GM23338 (cell line): ENCODE measurements around the gene OTOA. TPM values are rescaled to one million over a fixed set of nuclear protein-coding genes. Genes with fewer than 3 reads are reported as not detected.
A peak's percentile ranks its signal among the peaks of the same experiment; 100 is the strongest.

Experiments
- ATAC-seq: fragments of 200-7000 bp; cut with Tn5 transposase; 3 replicates; pipeline ENCODE4 v1.9.1; 2020
- DNase-seq: peaks from one replicate; pipeline ENCODE4 v3.0.0-alpha.2; 2015; ENCODE audit warnings: low spot score
- H2AFZ ChIP-seq: fragments of 200-600 bp; sonication (generic); 2 replicates; pipeline ENCODE4 v1.8.0; 2016; ENCODE audit warnings: antibody characterized with exemption, mild to moderate bottlenecking, moderate library complexity
- H3F3A ChIP-seq: fragments of 200-600 bp; sonication (generic); replicated peaks from 2 replicates; pipeline ENCODE4 v1.8.0; 2017; ENCODE audit warnings: antibody characterized with exemption, mixed run types, low read depth
- H3K27ac ChIP-seq: fragments of 200-600 bp; sonication (generic); 2 replicates; pipeline ENCODE4 v1.6.1; 2016; ENCODE audit warnings: low read depth
- H3K27me3 ChIP-seq: fragments of 200-600 bp; sonication (generic); 2 replicates; pipeline ENCODE4 v1.8.0; 2016; ENCODE audit warnings: mild to moderate bottlenecking, mixed run types, moderate library complexity; ENCODE audit not compliant: insufficient read depth
- H3K36me3 ChIP-seq: fragments of 200-600 bp; sonication (generic); 2 replicates; pipeline ENCODE4 v1.8.0; 2016; ENCODE audit warnings: mild to moderate bottlenecking; ENCODE audit not compliant: insufficient read depth
- H3K4me1 ChIP-seq: fragments of 200-600 bp; sonication (generic); 2 replicates; pipeline ENCODE4 v1.8.0; 2016; ENCODE audit warnings: mild to moderate bottlenecking, moderate library complexity; ENCODE audit not compliant: insufficient read depth
- H3K4me2 ChIP-seq: fragments of 200-600 bp; sonication (generic); 2 replicates; pipeline ENCODE4 v1.7.1; 2017; ENCODE audit warnings: mixed run types
- H3K4me3 ChIP-seq: fragments of 200-600 bp; sonication (generic); 2 replicates; pipeline ENCODE4 v1.6.1; 2016; ENCODE audit warnings: mixed run types
- H3K79me2 ChIP-seq: fragments of 200-600 bp; sonication (generic); replicated peaks from 2 replicates; pipeline ENCODE4 v1.8.0; 2017; ENCODE audit warnings: mild to moderate bottlenecking; ENCODE audit not compliant: insufficient read depth
- H3K9me2 ChIP-seq: fragments of 200-600 bp; sonication (generic); 2 replicates; pipeline ENCODE4 v1.8.0; 2017; ENCODE audit not compliant: insufficient read depth
- H4K20me1 ChIP-seq: fragments of 200-600 bp; sonication (generic); replicated peaks from 2 replicates; pipeline ENCODE4 v1.8.0; 2017; ENCODE audit warnings: mild to moderate bottlenecking; ENCODE audit not compliant: insufficient read depth
- H3K27ac Mint-ChIP-seq: 2 replicates; pipeline ENCODE4 v1.8.0; 2020; ENCODE audit warnings: inconsistent platforms, mild to moderate bottlenecking, moderate library complexity, mixed read lengths
- H3K27me3 Mint-ChIP-seq: 3 replicates; pipeline ENCODE4 v1.8.0; 2022; ENCODE audit warnings: low read depth, mild to moderate bottlenecking, moderate library complexity, mixed read lengths, inconsistent platforms; ENCODE audit not compliant: insufficient read depth, poor library complexity
- H3K36me3 Mint-ChIP-seq: 3 replicates; pipeline ENCODE4 v1.8.0; 2021; ENCODE audit warnings: low read depth, mild to moderate bottlenecking, inconsistent platforms, moderate library complexity, mixed read lengths
- H3K4me1 Mint-ChIP-seq: 3 replicates; pipeline ENCODE4 v1.8.0; 2020; ENCODE audit warnings: mild to moderate bottlenecking, inconsistent platforms, mixed read lengths
- H3K4me3 Mint-ChIP-seq: 3 replicates; pipeline ENCODE4 v1.8.0; 2021; ENCODE audit warnings: moderate library complexity, mild to moderate bottlenecking, inconsistent platforms, mixed read lengths
- H3K9me3 Mint-ChIP-seq: 3 replicates; pipeline ENCODE4 v1.8.0; 2020; ENCODE audit warnings: moderate library complexity, mild to moderate bottlenecking, inconsistent platforms, mixed read lengths
- EZH2phosphoT487 ChIP-seq: fragments of 200-600 bp; sonication (generic); IDR thresholded peaks from one replicate; pipeline ENCODE4 v1.8.1; 2018; ENCODE audit warnings: antibody characterized with exemption; ENCODE audit not compliant: unreplicated experiment
- JUNB ChIP-seq: IDR thresholded peaks from one replicate; pipeline ENCODE4 v1.6.1; 2016; ENCODE audit warnings: antibody characterized with exemption; ENCODE audit not compliant: unreplicated experiment
- POLR2AphosphoS5 ChIP-seq: IDR thresholded peaks from 2 replicates; pipeline ENCODE4 v1.6.1; 2016; ENCODE audit warnings: antibody characterized with exemption, low read depth
- ZNF114 ChIP-seq: fragments of 250-450 bp; sonication (Bioruptor Pico); IDR thresholded peaks from 2 replicates; pipeline ENCODE4 v1.5.0; 2020; ENCODE audit warnings: mild to moderate bottlenecking, moderate library complexity
- ZNF331 ChIP-seq: fragments of 250-450 bp; sonication (Bioruptor Pico); IDR thresholded peaks from 2 replicates; pipeline ENCODE4 v1.5.0; 2020; ENCODE audit warnings: low read depth, mild to moderate bottlenecking, moderate library complexity
- polyA plus RNA-seq: library from polyadenylated mRNA; unstranded; fragments of >200 nt; fragmentation: Nextera tagmentation; extraction: Ambion mirVana; gene quantifications from 2 replicates; pipeline ENCODE4 v1.2.1, GENCODE V29; 2016
- total RNA-seq: library from RNA; depleted of rRNA; stranded (reverse); fragments of >200 nt; shearing (Covaris generic); gene quantifications from 2 replicates; pipeline ENCODE4 v1.2.3, GENCODE V29; 2014
- TF ChIP-seq, protein P1 (sequence below), 2 experiments: fragments of 200-600 bp in 1 of 2; sonication (generic) in 1 of 2; conservative IDR thresholded peaks; 2 replicates each; pipeline versions ENCODE4 v1.5.1 to v1.6.1; 2016 to 2017; ENCODE audit warnings: antibody characterized with exemption in 2 of 2, low read depth in 2 of 2, mild to moderate bottlenecking in 2 of 2, moderate library complexity in 1 of 2
- TF ChIP-seq, protein P2 (sequence below): fragments of 250-450 bp; sonication (Bioruptor Pico); IDR thresholded peaks from 2 replicates; pipeline ENCODE4 v1.5.0; 2020; ENCODE audit warnings: mild to moderate bottlenecking, moderate library complexity

OTOA gene
- total and polyA plus RNA-seq, 2 experiments from 2014 or later = 0.16 to 0.17 TPM

DNA sequence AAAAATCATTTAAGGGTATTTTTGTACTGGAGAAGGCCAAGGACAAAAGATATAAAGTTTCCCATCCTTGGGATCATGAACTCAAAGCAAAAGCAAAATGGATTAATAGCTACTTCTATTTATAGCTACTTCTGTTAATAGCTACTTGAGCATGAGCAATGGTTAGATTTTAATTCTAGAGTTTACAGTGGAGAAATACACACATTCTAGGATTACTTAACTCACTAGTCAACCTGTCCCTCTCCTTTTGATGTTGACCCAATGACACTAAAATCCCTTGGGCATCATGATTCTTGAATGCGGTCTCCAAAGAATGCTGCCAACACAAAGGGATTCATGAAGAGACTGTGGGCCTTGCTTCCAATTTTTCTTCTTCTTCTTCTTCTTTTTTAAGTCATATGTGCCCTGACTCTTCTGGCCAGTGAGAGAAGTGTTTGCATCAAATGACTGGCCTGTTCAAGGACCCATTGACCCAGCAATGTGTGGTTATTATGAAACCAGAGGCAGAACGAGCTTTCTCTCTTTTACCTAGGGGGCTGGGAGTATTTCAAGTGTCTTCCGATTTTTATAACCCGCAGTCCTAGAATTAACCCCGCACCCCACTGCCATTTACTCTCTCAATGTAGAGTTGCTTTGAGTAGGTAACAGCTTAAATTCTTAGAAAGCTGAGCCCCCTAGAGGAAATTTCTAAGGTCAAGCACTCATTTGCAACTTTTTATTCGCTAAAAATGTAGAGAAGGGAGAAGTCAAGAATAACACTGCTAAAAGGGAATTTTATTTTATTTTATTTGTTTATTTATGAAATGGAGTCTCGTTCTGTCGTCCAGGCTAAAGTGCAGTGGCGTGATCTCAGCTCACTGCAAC lies 34.6 kb downstream of the OTOA start:
- no peak overlapping the region for H3K4me3 Mint-ChIP-seq
- Histone ChIP-seq H3K27me3 (no peaks in the 10 kb centered on the region), H2AFZ (no peak overlapping the region; the same call in 1 of the 2 replicates), H3K4me1 (no peaks in the 10 kb centered on the region), H3F3A (no peaks in the 10 kb centered on the region), H3K9me2 (no peaks in the 10 kb centered on the region), H3K4me3 (no peak overlapping the region), H3K36me3 (no peaks in the 10 kb centered on the region), H3K27ac (no peak overlapping the region), H4K20me1 (no peaks in the 10 kb centered on the region), H3K79me2 (no peaks in the 10 kb centered on the region), H3K4me2 (no peak overlapping the region)
- ATAC-seq (no peak), DNase-seq (peak; percentile 33)
- no peaks in the 10 kb centered on the region for H3K36me3 Mint-ChIP-seq
- H3K9me3 Mint-ChIP-seq = 0 out of 3 replicates have a peak, but pooled peaks cover 3% of the 10 kb centered on the region
- H3K27ac Mint-ChIP-seq = no peak overlapping the region
- H3K27me3 Mint-ChIP-seq = peaks cover 2% of the 10 kb centered on the region
- H3K4me1 Mint-ChIP-seq = peaks cover 3% of the 10 kb centered on the region; the same call in 1 of the 3 replicates
- no peak for TF ChIP-seq POLR2AphosphoS5
- TF ChIP-seq ZNF331 = no peak
- TF ChIP-seq, protein P1, sequence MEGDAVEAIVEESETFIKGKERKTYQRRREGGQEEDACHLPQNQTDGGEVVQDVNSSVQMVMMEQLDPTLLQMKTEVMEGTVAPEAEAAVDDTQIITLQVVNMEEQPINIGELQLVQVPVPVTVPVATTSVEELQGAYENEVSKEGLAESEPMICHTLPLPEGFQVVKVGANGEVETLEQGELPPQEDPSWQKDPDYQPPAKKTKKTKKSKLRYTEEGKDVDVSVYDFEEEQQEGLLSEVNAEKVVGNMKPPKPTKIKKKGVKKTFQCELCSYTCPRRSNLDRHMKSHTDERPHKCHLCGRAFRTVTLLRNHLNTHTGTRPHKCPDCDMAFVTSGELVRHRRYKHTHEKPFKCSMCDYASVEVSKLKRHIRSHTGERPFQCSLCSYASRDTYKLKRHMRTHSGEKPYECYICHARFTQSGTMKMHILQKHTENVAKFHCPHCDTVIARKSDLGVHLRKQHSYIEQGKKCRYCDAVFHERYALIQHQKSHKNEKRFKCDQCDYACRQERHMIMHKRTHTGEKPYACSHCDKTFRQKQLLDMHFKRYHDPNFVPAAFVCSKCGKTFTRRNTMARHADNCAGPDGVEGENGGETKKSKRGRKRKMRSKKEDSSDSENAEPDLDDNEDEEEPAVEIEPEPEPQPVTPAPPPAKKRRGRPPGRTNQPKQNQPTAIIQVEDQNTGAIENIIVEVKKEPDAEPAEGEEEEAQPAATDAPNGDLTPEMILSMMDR (conservative IDR thresholded peaks at IDR 0.05; ENCODE audit: low read depth in 2 of 2) = peak in 1 of 2 experiments; percentile 38; a peak in 2 of 4 replicates
- TF ChIP-seq EZH2phosphoT487 = no peak
- TF ChIP-seq, protein P2, sequence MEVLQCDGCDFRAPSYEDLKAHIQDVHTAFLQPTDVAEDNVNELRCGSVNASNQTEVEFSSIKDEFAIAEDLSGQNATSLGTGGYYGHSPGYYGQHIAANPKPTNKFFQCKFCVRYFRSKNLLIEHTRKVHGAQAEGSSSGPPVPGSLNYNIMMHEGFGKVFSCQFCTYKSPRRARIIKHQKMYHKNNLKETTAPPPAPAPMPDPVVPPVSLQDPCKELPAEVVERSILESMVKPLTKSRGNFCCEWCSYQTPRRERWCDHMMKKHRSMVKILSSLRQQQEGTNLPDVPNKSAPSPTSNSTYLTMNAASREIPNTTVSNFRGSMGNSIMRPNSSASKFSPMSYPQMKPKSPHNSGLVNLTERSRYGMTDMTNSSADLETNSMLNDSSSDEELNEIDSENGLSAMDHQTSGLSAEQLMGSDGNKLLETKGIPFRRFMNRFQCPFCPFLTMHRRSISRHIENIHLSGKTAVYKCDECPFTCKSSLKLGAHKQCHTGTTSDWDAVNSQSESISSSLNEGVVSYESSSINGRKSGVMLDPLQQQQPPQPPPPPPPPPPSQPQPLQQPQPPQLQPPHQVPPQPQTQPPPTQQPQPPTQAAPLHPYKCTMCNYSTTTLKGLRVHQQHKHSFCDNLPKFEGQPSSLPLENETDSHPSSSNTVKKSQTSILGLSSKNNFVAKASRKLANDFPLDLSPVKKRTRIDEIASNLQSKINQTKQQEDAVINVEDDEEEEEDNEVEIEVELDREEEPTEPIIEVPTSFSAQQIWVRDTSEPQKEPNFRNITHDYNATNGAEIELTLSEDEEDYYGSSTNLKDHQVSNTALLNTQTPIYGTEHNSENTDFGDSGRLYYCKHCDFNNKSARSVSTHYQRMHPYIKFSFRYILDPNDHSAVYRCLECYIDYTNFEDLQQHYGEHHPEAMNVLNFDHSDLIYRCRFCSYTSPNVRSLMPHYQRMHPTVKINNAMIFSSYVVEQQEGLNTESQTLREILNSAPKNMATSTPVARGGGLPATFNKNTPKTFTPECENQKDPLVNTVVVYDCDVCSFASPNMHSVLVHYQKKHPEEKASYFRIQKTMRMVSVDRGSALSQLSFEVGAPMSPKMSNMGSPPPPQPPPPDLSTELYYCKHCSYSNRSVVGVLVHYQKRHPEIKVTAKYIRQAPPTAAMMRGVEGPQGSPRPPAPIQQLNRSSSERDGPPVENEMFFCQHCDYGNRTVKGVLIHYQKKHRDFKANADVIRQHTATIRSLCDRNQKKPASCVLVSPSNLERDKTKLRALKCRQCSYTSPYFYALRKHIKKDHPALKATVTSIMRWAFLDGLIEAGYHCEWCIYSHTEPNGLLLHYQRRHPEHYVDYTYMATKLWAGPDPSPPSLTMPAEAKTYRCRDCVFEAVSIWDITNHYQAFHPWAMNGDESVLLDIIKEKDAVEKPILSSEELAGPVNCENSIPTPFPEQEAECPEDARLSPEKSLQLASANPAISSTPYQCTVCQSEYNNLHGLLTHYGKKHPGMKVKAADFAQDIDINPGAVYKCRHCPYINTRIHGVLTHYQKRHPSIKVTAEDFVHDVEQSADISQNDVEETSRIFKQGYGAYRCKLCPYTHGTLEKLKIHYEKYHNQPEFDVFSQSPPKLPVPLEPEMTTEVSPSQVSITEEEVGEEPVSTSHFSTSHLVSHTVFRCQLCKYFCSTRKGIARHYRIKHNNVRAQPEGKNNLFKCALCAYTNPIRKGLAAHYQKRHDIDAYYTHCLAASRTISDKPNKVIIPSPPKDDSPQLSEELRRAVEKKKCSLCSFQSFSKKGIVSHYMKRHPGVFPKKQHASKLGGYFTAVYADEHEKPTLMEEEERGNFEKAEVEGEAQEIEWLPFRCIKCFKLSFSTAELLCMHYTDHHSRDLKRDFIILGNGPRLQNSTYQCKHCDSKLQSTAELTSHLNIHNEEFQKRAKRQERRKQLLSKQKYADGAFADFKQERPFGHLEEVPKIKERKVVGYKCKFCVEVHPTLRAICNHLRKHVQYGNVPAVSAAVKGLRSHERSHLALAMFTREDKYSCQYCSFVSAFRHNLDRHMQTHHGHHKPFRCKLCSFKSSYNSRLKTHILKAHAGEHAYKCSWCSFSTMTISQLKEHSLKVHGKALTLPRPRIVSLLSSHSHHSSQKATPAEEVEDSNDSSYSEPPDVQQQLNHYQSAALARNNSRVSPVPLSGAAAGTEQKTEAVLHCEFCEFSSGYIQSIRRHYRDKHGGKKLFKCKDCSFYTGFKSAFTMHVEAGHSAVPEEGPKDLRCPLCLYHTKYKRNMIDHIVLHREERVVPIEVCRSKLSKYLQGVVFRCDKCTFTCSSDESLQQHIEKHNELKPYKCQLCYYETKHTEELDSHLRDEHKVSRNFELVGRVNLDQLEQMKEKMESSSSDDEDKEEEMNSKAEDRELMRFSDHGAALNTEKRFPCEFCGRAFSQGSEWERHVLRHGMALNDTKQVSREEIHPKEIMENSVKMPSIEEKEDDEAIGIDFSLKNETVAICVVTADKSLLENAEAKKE (CRISPR knock-in tag) = no peak
- TF ChIP-seq ZNF114 (CRISPR knock-in tag) = no peak
- no peak for TF ChIP-seq JUNB
